Measurements from ENCODE around the gene SPOCK2. TPM values are rescaled to one million over a fixed set of nuclear protein-coding genes. Genes with fewer than 3 reads are reported as not detected.

SPOCK2 gene
- total and polyA plus RNA-seq, 2 donors (not counting 1 experiment from before 2014, with no cell fraction given), result 39.1 to 139 TPM

DNA sequence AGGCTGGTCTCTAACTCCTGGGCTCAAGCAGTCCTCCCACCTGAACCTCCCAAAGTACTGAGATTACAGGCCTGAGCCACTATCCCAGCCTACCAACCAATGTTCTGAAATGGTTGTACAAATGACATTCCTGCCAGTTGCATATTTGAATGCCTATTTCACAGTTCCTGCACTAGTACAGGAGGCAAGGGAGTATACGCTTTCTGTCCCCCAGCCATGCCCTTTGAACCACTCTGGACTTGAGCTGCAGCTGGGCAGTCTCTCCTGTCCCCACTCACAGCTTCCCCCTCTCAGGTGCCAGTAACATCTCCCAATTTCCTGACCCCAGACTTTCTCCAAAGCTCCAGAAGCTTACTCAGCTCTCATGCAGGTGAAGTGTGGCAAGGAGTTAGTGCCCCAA lies 58.9 kb downstream of the SPOCK2 start:
- peaks cover 0 to 19% (median 2%) of the 10 kb centered on the region in 4 experiments for H3K27me3 ChIP-seq (replicated peaks in 1 of 4; ENCODE audit: control extremely low read depth in 1 of 4, control insufficient read depth in 3 of 4, insufficient read depth in 4 of 4, low read length in 3 of 4)
- H3K27ac ChIP-seq (ENCODE audit: low read length in 2 of 2), result no peak overlapping the region
- no peak overlapping the region for H3K9ac ChIP-seq (ENCODE audit: low read length)
- no peak overlapping the region for H3K4me2 ChIP-seq (replicated peaks; ENCODE audit: low read depth, low read length, poor library complexity, severe bottlenecking)
- no peak overlapping the region for H3K27ac Mint-ChIP-seq
- WGBS (ENCODE audit: insufficient coverage), result 100% methylated on average over 1 of the region's 1 CpG
- no peaks in the 10 kb centered on the region for H3K4me1 ChIP-seq (ENCODE audit: control insufficient read depth in 2 of 2, insufficient read depth in 2 of 2, low read length in 2 of 2)
- ChIA-PET POLR2A (no interaction called here), CTCF (interaction anchor here (0.8 kb wide), 1 partner anchor 19 kb away, joined by 4 read pairs; no protein-coding TSS in a partner anchor)
- no peak overlapping the region for H2AFZ ChIP-seq (ENCODE audit: insufficient read depth, low read depth, low read length, poor library complexity, severe bottlenecking)
- H3K9me3 ChIP-seq (ENCODE audit: control extremely low read depth in 1 of 3, control insufficient read depth in 2 of 3, insufficient read depth in 1 of 3, low read length in 2 of 3), result no peaks in the 10 kb centered on the region
- no peaks in the 10 kb centered on the region for H3K9me3 Mint-ChIP-seq (ENCODE audit: insufficient read depth)
- no peaks in the 10 kb centered on the region for H3K4me1 Mint-ChIP-seq
- H3K27me3 Mint-ChIP-seq, result peaks cover 19% of the 10 kb centered on the region
- no peaks in the 10 kb centered on the region for H4K20me1 ChIP-seq (ENCODE audit: control insufficient read depth, insufficient read depth, low read length, poor library complexity, severe bottlenecking)
- no peak for DNase-seq
- intact Hi-C loops (cut with micrococcal nuclease), result no loop called here
- no peak overlapping the region for H3K4me3 Mint-ChIP-seq
- no peaks in the 10 kb centered on the region for H3K79me2 ChIP-seq (ENCODE audit: control insufficient read depth, insufficient read depth, low read length)
- TF ChIP-seq, protein P1, sequence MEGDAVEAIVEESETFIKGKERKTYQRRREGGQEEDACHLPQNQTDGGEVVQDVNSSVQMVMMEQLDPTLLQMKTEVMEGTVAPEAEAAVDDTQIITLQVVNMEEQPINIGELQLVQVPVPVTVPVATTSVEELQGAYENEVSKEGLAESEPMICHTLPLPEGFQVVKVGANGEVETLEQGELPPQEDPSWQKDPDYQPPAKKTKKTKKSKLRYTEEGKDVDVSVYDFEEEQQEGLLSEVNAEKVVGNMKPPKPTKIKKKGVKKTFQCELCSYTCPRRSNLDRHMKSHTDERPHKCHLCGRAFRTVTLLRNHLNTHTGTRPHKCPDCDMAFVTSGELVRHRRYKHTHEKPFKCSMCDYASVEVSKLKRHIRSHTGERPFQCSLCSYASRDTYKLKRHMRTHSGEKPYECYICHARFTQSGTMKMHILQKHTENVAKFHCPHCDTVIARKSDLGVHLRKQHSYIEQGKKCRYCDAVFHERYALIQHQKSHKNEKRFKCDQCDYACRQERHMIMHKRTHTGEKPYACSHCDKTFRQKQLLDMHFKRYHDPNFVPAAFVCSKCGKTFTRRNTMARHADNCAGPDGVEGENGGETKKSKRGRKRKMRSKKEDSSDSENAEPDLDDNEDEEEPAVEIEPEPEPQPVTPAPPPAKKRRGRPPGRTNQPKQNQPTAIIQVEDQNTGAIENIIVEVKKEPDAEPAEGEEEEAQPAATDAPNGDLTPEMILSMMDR (IDR thresholded peaks at IDR 0.05), result no peak
- no peak for TF ChIP-seq EZH2 (IDR thresholded peaks at IDR 0.05; ENCODE audit: borderline replicate concordance, insufficient read depth, low read depth, low read length, poor library complexity, severe bottlenecking)
- H3K4me3 ChIP-seq (ENCODE audit: control extremely low read depth in 1 of 5, extremely low read depth in 1 of 5, insufficient read depth in 1 of 5, low read depth in 2 of 5, low read length in 4 of 5), result no peak overlapping the region
- H3K36me3 ChIP-seq (replicated peaks in 1 of 2; ENCODE audit: control extremely low read depth in 1 of 2, control insufficient read depth in 1 of 2, extremely low read depth in 1 of 2, insufficient read depth in 2 of 2, low read length in 1 of 2), result no peaks in the 10 kb centered on the region
- no peak for ATAC-seq (ENCODE audit: low read depth)

DNA sequence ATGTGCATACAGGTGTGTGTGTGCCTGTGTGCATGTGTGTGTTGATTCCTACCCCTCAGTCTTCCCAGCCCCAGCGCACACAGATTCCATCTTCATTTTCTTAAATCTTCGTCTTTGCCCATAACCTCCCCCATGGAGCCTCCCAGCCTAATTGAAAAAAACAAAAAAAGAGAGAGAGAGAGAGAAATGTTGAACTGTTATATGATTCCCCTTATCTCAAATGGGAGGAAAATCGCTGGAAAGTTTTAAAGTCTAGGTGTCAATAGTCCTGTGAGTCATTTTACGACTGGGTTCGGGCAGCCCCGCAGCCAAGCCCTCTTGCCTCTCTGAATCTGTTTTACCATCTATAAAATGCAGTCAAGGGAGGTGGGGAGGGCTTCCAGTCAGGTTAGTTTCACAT lies 60.9 kb downstream of the SPOCK2 start:
- no peak for ATAC-seq (ENCODE audit: low read depth)
- POLR2A ChIA-PET, result no interaction called here
- intact Hi-C loops (cut with micrococcal nuclease), result no loop called here
- Mint-ChIP-seq H3K4me1 (no peaks in the 10 kb centered on the region), H3K27me3 (peaks cover 19% of the 10 kb centered on the region), H3K9me3 (ENCODE audit: insufficient read depth) (no peaks in the 10 kb centered on the region), H3K27ac (no peak overlapping the region), H3K4me3 (no peak overlapping the region)
- Histone ChIP-seq H4K20me1 (ENCODE audit: control insufficient read depth, insufficient read depth, low read length, poor library complexity, severe bottlenecking) (no peaks in the 10 kb centered on the region), H3K9me3 (ENCODE audit: control extremely low read depth in 1 of 3, control insufficient read depth in 2 of 3, insufficient read depth in 1 of 3, low read length in 2 of 3) (no peaks in the 10 kb centered on the region), H3K36me3 (replicated peaks in 1 of 2; ENCODE audit: control extremely low read depth in 1 of 2, control insufficient read depth in 1 of 2, extremely low read depth in 1 of 2, insufficient read depth in 2 of 2, low read length in 1 of 2) (no peaks in the 10 kb centered on the region), H3K79me2 (ENCODE audit: control insufficient read depth, insufficient read depth, low read length) (no peaks in the 10 kb centered on the region), H3K27ac (ENCODE audit: low read length in 2 of 2) (no peak overlapping the region), H3K4me1 (ENCODE audit: control insufficient read depth in 2 of 2, insufficient read depth in 2 of 2, low read length in 2 of 2) (no peaks in the 10 kb centered on the region), H2AFZ (ENCODE audit: insufficient read depth, low read depth, low read length, poor library complexity, severe bottlenecking) (no peak overlapping the region), H3K4me2 (replicated peaks; ENCODE audit: low read depth, low read length, poor library complexity, severe bottlenecking) (no peak overlapping the region), H3K9ac (ENCODE audit: low read length) (no peak overlapping the region), H3K27me3 (replicated peaks in 1 of 4; ENCODE audit: control extremely low read depth in 1 of 4, control insufficient read depth in 3 of 4, insufficient read depth in 4 of 4, low read length in 3 of 4) (peaks cover 0 to 19% (median 2%) of the 10 kb centered on the region in 4 experiments), H3K4me3 (ENCODE audit: control extremely low read depth in 1 of 5, extremely low read depth in 1 of 5, insufficient read depth in 1 of 5, low read depth in 2 of 5, low read length in 4 of 5) (no peak overlapping the region)
- 63% methylated on average over 2 of the region's 6 CpGs for WGBS (ENCODE audit: insufficient coverage)
- TF ChIP-seq EZH2 (IDR thresholded peaks at IDR 0.05; ENCODE audit: borderline replicate concordance, insufficient read depth, low read depth, low read length, poor library complexity, severe bottlenecking), result no peak
- TF ChIP-seq, protein P1 (IDR thresholded peaks at IDR 0.05), result no peak
- DNase-seq, result no peak
- CTCF ChIA-PET, result no interaction called here

Measured in B cell (primary cell).